Gastrocnemius medialis (tissue), 4 donors: Measurements from ENCODE around the gene MYO3B.

ENCODE experiments used
- POLR2A ChIP-seq, 2 donors: fragments of 450-650 bp; IDR thresholded peaks; one replicate each; pipeline ENCODE4 v1.6.1; 2017; ENCODE audit warnings: antibody characterized with exemption in 2 of 2, mild to moderate bottlenecking in 2 of 2, moderate library complexity in 2 of 2
- TF ChIP-seq, protein P1 (sequence below), 5 experiments: fragments of 450-650 bp in 3 of 5; fragments of 200-600 bp in 2 of 5; sonication (generic) in 2 of 5; IDR thresholded peaks in 4 of 5; conservative IDR thresholded peaks in 1 of 5; 1 replicate in 4 of 5; 2 replicates in 1 of 5; pipeline ENCODE4 v1.5.1; 2016 to 2019; ENCODE audit warnings: antibody characterized with exemption in 5 of 5, mild to moderate bottlenecking in 3 of 5, moderate library complexity in 3 of 5

DNA sequence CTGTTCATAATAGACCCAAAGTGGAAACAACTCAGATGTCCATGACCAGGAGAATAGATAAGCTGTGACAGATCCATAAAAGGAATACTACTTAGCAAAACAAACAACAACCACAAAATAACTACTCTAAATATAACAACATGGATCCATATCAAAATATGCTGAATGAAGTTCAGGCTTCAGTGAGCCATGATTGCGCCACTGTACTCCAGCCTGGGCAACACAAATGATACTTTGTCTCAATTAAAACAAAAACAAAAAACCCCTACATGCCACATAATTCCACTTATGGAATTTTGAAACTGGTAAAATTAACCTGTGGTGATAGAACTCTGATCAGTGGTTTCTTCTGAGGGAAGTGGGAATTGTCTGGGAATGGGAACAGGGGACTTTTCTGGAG is 11.2 kb upstream of the MYO3B start:
- TF ChIP-seq, protein P1, sequence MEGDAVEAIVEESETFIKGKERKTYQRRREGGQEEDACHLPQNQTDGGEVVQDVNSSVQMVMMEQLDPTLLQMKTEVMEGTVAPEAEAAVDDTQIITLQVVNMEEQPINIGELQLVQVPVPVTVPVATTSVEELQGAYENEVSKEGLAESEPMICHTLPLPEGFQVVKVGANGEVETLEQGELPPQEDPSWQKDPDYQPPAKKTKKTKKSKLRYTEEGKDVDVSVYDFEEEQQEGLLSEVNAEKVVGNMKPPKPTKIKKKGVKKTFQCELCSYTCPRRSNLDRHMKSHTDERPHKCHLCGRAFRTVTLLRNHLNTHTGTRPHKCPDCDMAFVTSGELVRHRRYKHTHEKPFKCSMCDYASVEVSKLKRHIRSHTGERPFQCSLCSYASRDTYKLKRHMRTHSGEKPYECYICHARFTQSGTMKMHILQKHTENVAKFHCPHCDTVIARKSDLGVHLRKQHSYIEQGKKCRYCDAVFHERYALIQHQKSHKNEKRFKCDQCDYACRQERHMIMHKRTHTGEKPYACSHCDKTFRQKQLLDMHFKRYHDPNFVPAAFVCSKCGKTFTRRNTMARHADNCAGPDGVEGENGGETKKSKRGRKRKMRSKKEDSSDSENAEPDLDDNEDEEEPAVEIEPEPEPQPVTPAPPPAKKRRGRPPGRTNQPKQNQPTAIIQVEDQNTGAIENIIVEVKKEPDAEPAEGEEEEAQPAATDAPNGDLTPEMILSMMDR (IDR thresholded peaks at IDR 0.05 in 4 of 5, conservative IDR thresholded peaks at IDR 0.05 in 1 of 5): no peak
- no peak for TF ChIP-seq POLR2A (IDR thresholded peaks at IDR 0.05)
